Retinal pigment epithelial cell (primary cell): ENCODE measurements around the gene VPS37D.

Experiments
- DNase-seq: peaks from one replicate; pipeline ENCODE4 v3.0.0-alpha.2; 2010; ENCODE audit warnings: low read depth
- H3K4me3 ChIP-seq: 2 replicates; pipeline ENCODE4 v1.5.1; 2011; ENCODE audit warnings: mild to moderate bottlenecking, low read length, control low read depth, moderate library complexity
- TF ChIP-seq, protein P1 (sequence below): conservative IDR thresholded peaks from 2 replicates; pipeline ENCODE4 v1.5.1; 2011; ENCODE audit warnings: low read depth, low read length, control low read depth, inconsistent platforms

VPS37D gene

DNA sequence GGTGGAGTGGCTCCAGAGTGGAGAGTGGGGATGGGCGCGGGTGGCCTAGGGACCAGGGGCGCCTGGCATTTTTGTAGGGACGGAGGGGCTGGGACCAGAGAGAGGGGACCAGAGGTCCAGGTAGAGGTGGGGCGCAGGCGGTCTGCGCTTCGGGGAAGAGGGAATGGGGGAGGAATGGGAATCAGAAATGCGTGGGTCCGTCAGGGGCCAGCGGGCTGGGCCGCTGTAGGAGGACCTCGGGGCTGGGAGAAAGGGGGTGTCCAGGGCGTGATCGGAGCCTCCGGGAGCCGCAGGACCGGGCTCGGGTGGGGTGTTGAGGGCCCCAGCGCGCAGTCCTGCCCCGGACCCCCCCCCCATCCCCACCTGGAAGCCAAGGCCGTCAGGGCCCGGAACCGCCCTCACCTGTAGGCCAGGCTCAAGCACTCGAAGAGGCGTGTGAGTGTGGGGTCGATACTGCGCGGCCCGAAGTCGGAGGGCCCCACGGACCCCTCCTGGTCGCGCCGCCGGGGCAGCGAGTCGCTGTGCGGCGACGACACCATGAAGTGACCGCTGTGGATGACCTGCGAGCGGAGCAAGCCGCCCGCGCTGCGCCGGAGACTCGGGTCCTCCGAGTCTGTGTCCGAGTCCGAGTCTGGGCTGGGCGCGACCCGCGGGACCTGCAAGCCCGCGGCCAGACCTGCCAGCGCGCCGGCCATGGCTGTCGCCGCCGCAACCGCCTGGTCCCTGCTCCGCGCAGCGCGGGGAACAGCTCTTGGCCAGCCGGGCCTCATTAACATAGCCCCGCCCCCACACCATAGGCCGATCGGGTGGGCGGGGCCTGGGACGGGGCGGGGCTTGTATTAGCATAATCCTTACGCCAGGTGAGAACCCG is 43.6 kb upstream of the VPS37D start, which contains the start of gene MLXIPL:
TSS of gene MLXIPL (minus strand) at position 725 of the 871 bp plus-strand sequence. CDS start at position 695, 30 bp downstream.
- H3K4me3 ChIP-seq: peak within 1 kb of the TSS; percentile 39
- DNase-seq: peak; percentile 14
- TF ChIP-seq, protein P1, sequence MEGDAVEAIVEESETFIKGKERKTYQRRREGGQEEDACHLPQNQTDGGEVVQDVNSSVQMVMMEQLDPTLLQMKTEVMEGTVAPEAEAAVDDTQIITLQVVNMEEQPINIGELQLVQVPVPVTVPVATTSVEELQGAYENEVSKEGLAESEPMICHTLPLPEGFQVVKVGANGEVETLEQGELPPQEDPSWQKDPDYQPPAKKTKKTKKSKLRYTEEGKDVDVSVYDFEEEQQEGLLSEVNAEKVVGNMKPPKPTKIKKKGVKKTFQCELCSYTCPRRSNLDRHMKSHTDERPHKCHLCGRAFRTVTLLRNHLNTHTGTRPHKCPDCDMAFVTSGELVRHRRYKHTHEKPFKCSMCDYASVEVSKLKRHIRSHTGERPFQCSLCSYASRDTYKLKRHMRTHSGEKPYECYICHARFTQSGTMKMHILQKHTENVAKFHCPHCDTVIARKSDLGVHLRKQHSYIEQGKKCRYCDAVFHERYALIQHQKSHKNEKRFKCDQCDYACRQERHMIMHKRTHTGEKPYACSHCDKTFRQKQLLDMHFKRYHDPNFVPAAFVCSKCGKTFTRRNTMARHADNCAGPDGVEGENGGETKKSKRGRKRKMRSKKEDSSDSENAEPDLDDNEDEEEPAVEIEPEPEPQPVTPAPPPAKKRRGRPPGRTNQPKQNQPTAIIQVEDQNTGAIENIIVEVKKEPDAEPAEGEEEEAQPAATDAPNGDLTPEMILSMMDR: no peak

DNA sequence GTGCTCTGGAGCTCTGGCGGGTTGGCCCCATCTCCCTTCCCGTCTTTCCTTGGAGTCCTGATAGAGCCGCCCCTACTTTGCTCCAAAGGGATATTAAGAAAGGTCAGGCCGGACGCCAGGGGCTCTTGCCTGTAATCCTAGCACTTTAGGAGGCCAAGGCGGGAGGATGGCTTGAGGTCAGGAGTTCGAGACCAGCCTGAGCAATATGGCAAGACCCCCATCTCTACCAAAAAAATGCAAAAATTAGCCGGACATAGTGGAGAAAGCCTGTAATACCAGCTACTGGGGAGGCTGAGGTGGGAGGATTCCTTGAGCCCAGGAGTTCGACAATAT is 43.0 kb upstream of the VPS37D start:
- H3K4me3 ChIP-seq: no peak overlapping the region
- TF ChIP-seq, protein P1: no peak
- no peak for DNase-seq

DNA sequence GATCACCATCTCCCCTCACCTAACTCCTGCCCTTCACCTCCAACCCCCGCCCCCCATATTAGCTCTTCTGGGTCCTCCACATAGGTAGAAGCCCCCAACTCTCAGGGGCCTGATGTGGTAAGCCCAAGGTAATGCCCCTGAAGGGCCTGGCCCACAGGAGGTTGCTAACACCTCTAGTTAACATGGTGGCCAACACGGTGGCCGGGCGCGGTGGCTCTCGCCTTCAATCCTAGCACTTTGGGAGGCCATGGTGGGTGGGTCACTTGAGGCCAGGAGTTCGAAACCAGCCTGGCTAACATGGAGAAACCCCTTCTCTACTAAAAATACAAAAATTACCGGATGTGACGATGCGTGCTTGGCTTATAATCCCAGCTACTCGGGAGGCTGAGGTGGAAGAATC is 42.4 kb upstream of the VPS37D start:
- DNase-seq: no peak
- H3K4me3 ChIP-seq: no peak overlapping the region
- TF ChIP-seq, protein P1: no peak

DNA sequence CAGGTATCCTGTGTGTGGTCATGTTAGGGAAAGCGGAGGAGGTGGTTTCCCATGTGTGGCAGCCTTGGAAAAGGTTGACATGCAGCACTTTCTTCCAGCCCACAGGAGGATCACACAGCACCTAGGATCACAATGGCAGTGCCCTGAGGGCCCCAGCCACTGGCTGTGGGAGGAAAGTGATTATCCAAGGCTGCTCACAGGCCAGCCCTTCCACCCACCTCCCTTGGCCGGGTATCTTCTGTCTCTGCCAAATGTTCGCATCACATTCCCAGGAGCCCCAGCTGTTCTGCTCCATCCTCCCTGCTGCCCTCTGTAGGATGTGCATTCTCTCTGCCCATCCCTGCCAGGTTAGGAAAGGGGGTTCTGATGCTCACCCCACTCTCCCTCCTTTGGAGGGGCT is 40.8 kb upstream of the VPS37D start:
- TF ChIP-seq, protein P1: peak; percentile 9
- no peak overlapping the region for H3K4me3 ChIP-seq
- DNase-seq: no peak

DNA sequence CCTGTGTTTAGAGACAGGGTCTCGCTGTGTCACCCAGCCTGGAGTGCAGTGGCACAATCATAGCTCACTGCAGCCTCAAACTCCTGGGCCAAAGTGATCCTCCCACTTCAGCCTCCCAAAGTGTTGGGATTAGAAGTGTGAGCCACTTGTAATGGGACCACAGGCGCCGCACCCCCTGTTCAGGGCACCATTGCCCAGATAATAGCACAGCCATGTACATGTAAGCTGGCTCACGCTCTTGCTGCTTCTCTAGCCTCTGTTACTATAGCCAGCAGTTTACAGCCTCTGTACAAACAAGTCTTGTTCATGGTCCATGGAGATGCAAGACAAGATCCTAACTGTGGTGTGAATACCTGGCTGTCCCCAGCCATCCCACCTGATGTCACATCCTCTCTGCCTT is 39.1 kb upstream of the VPS37D start:
- TF ChIP-seq, protein P1: no peak
- H3K4me3 ChIP-seq: no peak overlapping the region
- no peak for DNase-seq

DNA sequence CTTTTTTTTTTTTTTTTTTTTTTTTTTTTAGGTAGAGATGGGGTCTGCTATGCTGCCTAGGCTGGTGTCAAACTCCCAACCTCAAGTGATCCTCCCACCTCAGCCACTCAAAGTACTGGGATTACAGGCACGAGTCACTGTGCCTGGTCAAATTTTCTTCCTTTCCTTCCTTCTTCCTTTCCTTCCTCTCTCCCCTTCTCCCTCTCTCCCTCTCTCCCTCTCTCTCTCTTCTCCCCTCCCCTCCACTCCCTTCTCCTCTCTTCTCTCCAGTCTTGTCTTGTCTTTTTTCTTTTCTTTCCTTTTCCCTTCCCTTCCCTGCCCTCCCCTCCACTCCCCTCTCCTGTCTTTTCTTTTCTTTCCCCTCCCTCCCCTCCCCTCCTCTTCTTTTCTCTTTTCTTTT is 36.1 kb upstream of the VPS37D start:
- no peak overlapping the region for H3K4me3 ChIP-seq
- no peak for DNase-seq
- TF ChIP-seq, protein P1: no peak

DNA sequence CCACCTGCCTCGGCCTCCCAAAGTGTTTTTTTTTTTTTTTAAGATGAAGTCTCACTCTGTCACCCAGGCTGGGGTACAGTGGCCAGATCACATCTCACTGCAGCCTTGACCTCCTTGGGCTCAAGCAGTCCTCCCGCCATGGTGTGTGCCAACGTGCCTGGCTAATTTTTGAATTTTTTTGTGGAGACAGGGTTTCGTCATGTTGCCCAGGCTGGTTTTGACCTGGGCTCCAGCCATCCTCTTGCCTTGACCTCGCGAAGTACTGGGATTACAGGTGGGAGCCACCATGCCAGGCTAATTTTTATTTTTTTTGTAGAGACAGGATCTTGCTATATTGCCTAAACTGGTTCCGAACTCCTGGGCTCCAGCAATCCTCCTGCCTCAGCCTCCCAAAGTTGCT is 34.3 kb upstream of the VPS37D start:
- H3K4me3 ChIP-seq: no peak overlapping the region
- TF ChIP-seq, protein P1: no peak
- no peak for DNase-seq
